RPMI7951 (cell line): Measurements from ENCODE around the gene MACROD1. TPM values are rescaled to one million over a fixed set of nuclear protein-coding genes. Genes with fewer than 3 reads are reported as not detected.
A peak's percentile ranks its signal among the peaks of the same experiment; 100 is the strongest.

Source experiments
- DNase-seq: peaks from one replicate; pipeline ENCODE4 v3.0.0-alpha.2; 2012; ENCODE audit warnings: low read depth
- total RNA-seq: library from RNA; depleted of rRNA; stranded (reverse); fragments of >200 nt; shearing (Covaris generic); gene quantifications from 2 replicates; pipeline ENCODE4 v1.2.3, GENCODE V29; 2014

Gene MACROD1
- total RNA-seq, 1 experiment from 2014 or later = 43.3 TPM

- DNase-seq = peak; percentile 39
Observed at GRCh38 chr11:64152841-64153691, 12.8 kb downstream of the MACROD1 start.

DNA sequence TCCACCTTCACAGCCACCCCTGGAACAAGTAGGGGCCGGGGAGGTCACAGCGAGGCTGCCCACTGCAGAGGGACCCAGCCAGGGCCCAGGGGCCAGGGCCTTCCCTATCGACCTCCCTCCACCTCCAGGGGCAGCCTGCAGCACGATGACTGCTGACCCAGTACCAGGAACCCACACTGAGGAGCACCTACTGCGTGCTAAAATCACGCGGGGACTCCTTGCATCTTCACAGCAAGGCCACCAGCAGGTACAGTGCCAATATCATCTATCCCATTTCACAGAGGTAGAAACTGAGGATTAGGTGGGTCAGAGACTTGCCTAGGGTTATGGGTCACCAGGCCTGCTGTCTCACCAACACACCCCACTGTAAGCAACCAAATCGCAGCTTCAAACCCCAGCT lies 14.6 kb downstream of the MACROD1 start:
- DNase-seq = no peak

DNA sequence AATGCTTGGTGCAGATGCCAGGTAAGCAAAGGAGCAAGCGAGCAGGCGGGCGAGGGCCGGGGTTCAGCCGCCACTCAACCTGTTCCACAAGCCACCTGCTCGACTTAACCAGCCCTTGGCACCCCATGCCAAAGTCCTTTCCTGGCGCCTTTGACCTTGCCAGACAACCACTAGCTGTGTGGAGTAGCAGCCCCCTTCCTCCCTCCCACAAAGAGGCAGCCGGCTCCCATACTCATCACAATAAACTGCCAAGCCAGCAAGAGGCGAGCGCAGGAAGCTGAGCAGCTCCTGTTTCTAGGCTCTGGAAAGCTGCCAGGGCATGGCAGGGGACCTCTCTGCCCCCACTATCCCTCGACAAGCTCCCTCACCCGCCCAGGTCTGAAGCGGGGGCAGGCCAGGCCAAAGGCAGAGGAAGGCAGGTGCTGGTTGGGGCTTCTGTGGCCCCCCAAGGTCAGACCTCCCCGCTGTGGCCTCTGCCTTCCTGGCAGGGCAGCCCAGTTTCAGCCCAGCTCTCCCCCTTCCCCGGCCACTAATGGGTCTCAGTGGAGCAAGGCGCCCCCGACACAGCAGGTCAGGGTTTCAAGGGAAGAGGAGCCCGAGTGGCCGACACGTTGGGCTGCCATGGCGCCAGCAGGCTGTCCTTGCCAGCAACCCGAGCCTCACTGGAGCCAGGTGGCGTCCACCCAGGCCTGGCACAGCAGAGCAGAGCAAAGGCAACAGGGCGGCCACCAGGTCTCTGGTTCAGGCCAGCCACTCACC lies 15.3 kb downstream of the MACROD1 start:
- no peak for DNase-seq

- DNase-seq = no peak
Observed at GRCh38 chr11:64150051-64150450, 15.9 kb downstream of the MACROD1 start.

- no peak for DNase-seq
Observed at GRCh38 chr11:64148917-64149617, 16.8 kb downstream of the MACROD1 start.

GRCh38 chr11:64148226-64148916 lies 17.5 kb downstream of the MACROD1 start:
- peak; percentile 62 for DNase-seq

DNA sequence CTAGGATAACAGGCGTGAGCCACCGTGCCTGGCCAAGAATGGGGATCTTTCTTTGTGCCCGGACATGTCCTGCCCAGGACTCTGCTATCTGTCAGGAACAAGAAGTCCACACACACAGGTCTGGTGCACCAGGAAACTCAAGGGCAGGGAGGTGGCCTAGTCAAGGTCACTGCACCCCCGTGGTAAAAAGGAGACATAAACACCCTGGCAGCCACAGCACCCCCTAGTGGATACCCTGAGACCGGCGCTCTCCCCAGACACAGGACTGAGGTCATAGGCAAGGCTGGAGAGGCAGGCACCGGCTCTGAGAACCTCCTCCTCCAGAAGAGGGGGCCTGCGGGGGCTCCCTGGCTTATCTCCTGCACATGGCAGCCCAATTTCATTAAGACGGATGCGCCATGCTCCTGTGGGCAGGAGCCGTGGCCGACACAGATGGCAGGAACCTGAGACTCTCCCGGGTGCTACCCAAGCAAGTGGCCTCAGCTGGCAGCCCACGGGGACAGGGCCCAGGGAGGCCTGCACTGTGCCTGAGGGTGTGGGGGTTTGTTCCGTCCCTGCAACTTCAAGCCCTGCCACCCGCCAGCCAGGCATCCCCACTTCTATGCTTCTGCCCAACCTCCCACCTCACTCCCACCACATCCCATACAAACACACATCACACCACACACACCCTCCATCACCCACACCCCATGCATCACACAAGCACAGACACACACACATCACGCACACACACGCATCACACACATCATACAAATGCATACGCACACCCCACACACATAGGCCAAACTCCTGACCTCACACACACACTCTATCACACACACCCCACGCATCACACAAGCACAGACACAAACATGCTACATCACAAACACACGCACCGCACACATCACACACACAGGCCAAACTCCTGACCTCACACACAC lies 19.6 kb downstream of the MACROD1 start:
- peak; percentile 10 for DNase-seq

DNA sequence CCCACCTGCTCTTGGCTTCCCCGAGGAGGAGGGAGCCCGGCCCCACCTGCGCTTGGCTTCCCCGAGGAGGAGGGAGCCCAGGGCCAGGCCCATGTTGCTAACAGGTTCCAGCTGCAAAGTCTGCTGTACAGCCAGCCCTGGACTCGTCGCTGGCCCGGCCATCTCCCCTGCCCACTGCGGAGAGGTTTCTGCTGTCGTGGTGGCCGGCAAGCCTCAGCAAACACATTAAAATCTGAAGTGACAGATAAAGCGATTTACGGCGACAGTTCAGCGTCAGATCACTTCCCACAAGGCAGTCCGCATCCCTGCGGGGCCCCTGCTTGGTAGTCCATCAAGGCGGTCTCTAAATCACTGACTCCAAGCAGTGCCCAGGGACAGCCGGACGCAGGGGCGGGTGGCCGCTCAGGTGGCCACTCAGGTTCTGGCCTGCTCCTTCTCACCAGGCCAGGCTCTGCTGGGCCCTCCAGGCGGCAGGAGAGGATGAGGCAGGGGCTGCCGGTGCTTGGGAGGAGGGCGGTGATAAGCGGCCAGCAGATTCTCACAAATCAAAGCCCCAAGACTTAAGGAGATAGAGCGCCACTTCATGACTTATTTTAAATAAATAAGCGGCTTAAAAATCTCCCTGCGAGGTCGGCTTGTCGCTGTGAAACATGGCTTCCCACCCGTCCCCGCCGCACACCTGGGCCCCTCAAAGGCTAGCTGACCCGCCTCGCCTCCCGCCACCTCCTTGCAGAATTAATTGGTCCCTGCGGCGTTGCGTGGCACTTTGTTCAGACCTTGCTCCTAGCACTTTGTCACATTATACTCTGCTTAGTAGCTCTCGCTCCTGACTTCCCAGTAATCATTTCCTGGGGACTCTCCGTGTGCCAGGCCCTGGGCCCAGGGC lies 21.1 kb downstream of the MACROD1 start:
- DNase-seq = no peak

GRCh38 chr11:64141081-64141783 lies 24.7 kb downstream of the MACROD1 start:
- no peak for DNase-seq

DNA sequence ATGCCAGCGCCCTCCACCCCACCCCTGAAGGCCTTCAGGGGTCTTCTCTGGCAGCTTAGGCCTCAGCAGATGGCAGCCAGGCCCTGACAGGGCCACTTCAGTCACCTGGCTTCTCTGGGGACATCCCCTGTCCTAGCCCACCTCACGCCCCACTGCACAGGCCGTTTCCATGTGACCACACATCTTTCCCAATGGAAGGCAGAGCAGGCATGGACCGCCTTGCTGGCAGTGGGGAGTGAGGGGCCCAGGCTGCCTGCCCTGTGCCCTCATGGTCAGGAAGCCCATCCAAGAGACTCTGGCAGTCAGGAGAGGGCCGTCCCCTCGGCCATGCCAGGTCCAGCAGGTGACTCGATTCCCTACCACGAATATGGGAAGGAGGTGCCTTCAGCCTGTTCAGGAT lies 25.8 kb downstream of the MACROD1 start:
- DNase-seq = no peak

- no peak for DNase-seq
Observed at GRCh38 chr11:64139049-64139448, 26.9 kb downstream of the MACROD1 start.

DNA sequence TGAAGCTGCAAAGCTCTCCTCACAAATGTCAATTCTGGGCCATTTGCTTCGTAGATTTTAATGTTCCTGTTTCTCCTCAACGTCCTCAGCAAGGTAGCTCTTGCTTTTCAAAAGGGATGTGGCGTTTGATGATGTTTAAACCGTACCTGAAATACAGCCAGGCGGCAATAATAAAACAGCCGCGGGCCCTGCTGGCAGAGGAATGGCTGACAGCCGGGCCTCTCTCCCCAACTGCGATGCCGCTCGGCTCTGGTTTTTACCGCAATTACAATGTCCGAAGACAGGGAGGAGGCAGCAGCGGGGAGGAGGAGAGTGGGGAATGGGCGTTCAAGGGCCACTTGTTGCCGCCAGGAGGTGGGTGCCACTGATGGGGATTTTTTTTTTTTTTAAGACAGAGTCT lies 27.5 kb downstream of the MACROD1 start:
- no peak for DNase-seq

- DNase-seq = no peak
Observed at GRCh38 chr11:64136765-64137441, 29.0 kb downstream of the MACROD1 start.

GRCh38 chr11:64135711-64136110 lies 30.2 kb downstream of the MACROD1 start:
- DNase-seq = no peak

- no peak for DNase-seq
Observed at GRCh38 chr11:64134963-64135362, 30.9 kb downstream of the MACROD1 start.

DNA sequence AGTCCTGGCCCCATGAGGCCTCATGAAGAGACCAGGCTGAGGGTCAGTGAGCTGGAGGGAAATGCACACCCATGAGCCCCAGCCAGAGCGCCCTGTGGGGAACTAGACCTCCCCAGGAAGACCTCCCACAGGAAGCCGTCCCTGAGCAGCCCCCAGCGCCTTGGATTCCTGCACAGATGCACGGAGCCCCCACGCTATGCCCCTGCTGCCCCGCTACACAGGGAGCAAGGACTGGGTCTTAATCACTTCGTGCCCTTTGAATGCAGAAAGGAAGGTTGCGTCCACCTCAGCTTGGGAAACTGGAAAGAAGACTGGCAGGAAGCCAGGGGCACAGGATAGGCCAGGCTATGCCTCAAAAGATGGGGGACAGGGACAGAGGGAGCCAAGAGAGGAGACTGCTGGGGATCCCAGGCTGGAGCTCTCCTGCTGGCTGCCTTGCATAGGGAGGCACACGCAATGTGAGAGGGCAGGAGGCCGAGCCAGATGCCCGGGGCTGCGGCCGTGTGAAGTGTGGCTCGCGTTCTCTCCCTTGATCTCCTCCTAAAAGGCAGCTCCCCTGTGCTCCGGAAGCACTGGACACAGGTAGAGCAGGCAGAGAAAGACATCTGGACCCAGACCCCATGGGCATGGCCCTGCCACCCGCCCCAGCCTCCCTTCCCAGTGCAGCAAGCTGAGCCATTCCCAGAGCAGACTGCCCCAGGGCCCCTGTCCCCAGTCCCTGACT lies 32.8 kb downstream of the MACROD1 start:
- no peak for DNase-seq

DNA sequence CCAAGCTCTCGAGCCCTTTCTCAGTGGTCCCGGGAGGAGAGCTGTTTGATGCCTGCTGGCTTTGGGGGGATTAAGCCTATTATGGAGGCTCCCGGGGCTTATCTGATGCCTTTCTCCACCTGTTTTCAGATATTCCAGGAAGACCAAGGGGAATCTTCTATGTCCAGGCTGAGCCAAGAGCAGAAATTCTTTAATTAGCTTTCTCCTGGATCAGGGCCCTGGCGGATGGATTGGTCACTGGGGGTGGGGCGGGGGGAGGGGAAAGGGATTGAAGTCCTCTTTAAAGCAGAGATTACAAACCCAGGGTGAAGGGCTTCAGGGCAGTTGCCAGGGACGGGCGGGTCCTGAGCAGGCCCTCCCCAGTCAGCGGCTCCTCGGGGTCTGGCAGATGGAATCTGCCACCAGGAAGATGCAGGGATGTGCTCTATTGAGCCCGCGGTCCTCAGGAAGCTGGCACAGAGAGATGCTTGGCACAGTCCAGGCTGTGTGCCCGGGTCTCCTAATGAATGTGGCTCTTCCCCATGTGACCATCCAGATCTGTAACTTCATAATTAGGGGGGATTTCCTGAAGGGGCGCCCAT lies 33.6 kb downstream of the MACROD1 start:
- DNase-seq = no peak
